ENCODE results near the gene PLEKHA4.

Gene PLEKHA4

GRCh38 chr19:48821633-48822032 lies 46.8 kb downstream of the PLEKHA4 start:
- DNase-seq = no peak

DNA sequence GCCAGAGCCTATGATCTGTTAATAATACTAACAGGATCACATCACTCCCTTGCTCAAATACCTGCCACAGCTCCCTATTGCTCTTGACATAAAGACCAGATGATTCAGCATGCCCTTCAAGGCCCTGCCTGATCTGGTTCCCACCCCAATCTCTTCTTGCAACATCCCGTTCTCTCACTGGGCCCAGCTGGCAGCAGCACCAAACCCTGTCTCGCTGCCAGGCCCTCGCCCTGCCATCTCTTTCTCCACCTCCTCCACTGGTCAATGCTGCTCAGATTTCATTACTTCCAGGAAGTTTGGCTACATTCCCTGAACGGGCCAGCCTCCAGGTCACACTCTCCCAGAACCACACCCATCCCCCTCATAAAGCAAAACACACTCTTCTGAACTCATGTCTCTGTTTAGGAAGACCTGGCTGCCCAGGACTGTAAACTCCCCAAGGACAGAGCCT lies 49.0 kb downstream of the PLEKHA4 start:
- DNase-seq = peak; percentile 53

GRCh38 chr19:48818234-48818820 lies 50.1 kb downstream of the PLEKHA4 start:
- DNase-seq = no peak

DNA sequence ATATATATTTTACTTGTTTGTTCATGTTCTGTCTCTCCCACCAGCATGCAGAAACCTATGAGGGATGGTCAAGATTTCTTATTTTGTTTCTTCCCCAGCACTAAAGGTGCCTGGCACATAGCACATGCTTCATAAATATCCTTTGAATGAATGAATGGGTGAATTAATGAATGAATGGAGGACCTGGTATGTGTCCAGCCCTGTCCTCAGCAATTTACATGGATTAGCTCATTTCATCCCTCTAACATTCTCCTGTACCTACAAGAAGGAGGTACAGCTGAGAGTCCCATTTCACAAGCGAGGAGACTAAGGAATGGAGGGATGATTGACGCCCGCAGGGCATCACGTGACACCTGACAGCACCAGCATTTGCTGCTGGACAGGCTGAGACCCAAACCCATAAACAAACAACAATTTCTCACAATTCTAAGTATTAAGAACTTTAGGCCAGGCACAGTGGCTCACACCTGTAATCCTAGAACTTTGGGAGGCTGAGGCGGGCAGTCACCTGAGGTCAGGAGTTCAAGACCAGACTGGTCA lies 50.8 kb downstream of the PLEKHA4 start:
- no peak for DNase-seq

- DNase-seq = peak; percentile 23
Measured at GRCh38 chr19:48815870-48816501, 52.4 kb downstream of the PLEKHA4 start.

- DNase-seq = no peak
Measured at GRCh38 chr19:48814895-48815294, 53.5 kb downstream of the PLEKHA4 start.

GRCh38 chr19:48813123-48813913 lies 55.1 kb downstream of the PLEKHA4 start:
- no peak for DNase-seq

GRCh38 chr19:48812094-48812929 lies 56.1 kb downstream of the PLEKHA4 start:
- DNase-seq = peak; percentile 56

DNA sequence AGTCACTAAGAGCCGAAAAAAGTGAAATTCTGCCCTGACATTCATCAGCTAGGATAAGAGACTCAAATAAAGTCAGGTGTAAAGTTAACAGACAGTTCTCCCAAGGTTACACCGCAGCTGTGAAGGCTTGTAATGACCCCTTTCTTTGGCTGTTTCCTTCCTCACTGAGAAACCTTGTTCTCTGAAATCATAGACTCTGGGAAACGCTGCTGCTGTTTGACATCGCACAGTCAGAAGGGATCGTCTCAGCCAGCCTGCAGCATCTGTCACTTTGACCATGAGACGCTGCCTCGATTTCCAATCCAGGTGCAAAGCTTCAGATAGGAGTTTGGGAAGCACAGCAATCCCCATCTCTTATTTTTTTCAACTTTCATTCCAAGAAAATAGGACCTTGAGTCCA lies 58.3 kb downstream of the PLEKHA4 start:
- DNase-seq = no peak

DNA sequence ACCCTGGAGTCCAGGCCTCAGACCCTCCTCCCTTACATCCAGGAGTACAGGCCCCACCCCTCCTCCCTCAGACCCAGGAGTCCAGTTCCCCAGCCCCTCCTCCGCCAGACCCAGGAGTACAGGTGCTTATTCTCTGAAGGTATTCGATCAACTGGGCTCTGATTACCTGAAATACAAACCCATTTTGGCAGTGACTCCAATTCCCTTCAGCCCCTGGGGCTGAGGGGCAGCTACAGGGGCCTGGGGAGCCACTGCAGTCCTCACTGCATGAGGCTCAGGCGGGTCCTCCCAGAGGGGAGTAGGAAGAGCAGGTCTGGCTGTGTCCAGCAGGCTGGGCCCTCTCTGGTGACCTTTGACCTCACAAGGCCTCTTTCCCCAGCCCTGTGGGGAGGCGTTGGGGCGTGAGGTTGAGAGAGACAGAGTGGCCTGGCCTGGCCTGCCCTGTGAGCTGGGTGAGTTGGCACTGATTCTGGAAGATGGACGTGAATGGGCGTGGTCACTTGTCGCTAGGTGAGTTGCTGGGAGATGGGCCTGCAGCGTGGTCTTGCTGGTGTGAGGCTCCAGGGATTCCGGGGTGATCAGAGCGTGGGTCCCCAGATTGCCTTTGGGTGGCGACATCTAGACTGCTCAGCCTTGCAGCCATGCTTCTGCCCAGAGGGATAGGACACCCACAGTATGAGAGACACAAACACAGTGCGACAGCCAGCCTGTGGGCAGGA lies 60.7 kb downstream of the PLEKHA4 start:
- no peak for DNase-seq

GRCh38 chr19:48806818-48807589 lies 61.4 kb downstream of the PLEKHA4 start:
- peak; percentile 46 for DNase-seq

DNA sequence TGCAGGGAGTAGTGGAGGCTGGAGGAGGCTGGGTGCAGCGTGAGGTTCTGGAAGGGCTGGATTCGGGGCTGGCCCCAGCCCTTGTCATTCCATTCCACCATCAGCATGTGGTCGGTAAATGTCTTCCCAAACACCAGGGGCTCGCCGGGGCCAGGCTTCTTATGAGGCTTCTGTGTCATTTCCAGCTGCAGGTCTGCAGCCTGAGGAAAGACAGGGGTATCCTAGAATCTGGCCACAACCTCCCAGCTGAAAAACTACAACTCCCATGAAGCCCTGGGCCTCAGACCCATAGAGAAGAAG lies 61.9 kb downstream of the PLEKHA4 start:
- DNase-seq = no peak

DNA sequence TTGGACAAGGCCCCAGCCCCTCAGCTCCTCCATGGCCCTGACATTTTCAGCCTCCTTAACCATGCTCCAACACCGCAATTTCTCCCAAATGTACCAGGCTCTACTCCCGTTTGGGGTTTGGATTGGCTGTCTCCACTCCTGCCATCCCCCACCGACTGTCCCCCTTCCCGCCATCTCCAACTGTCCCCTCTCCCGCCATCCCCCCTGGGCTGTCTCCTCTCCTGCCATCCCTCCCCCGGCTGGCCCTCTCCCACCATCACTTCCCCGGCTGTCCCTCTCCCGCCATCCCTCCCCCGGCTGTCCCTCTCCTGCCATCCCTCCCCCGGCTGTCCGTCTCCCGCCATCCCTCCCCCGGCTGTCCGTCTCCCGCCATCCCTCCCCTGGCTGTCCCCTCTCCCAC lies 63.0 kb downstream of the PLEKHA4 start:
- DNase-seq = no peak

DNA sequence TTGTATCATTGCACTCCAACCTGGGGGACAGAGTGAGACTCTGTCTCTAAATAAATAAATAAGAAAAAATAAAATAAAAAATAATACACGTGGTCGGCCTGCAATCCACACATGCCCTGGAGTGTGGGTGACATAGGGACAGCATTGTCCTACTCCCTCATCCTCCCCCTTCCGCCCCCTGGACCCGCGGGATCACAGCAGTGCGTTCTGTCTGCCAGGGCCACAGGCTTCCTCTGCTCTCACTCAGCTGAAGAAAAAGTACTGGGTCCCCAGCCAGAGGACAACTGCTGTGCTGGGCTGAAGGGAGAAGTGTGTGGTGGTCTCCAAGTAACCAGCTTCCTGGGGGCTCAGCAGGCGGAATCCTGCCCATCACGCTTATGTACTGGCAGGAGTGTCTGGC lies 63.9 kb downstream of the PLEKHA4 start:
- no peak for DNase-seq

GRCh38 chr19:48802623-48803022 lies 65.8 kb downstream of the PLEKHA4 start:
- DNase-seq = no peak

GRCh38 chr19:48799358-48800300 lies 68.8 kb downstream of the PLEKHA4 start:
- DNase-seq = no peak

DNA sequence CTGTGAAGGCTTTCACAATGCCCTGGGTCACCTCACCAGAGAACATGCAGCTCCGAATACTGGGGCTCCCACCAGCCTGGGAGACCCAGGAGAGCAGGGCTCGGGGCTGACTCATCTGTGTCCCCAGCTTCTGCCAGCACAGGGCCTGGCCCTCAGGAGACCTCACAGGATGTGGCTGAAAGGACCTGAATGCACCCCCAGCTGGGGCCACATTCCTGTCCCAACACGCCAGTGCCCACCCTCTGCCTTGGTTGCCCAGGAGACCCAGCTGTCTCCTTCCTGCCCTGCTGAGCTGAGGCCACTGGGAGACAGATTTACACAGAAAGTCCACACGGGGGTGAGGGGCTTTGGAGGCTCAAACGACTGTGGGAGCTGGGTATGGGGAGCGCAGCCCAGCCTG lies 69.5 kb downstream of the PLEKHA4 start:
- peak; percentile 42 for DNase-seq

DNA sequence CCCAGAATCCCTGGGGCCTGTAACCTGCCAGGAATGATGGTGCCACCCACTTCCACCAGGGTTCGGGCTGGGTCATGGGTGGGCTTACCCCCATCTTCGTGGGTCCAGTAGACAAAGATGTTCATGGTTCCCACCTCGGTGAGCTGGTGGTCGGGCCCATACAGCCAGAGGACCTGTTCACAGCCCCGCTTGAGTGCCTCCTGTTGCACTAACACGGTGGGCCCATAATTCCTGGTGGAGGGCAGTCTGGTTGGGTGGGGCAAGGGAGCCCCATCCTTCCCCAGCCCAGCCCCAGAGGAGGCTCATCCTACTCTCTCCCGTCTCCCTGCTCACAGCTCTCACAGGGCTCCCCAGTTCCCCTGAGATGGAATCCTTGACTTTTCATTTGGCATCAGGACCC lies 71.3 kb downstream of the PLEKHA4 start:
- DNase-seq = no peak

- no peak for DNase-seq
Measured at GRCh38 chr19:48796298-48797083, 71.9 kb downstream of the PLEKHA4 start.

GRCh38 chr19:48795685-48796070 lies 72.7 kb downstream of the PLEKHA4 start:
- no peak for DNase-seq
